Activated effector memory CD4-positive, alpha-beta T cell treated with Interleukin-2 at 50 U/mL for 16 hours (primary cell): ENCODE results near the gene FAF1.
"Not testable (repeated sequence)": the region's sequence is repeated elsewhere in the genome, so short reads cannot be mapped to it uniquely, and the experiment has no call there.

Experiments used
- DNase-seq: peaks from one replicate; pipeline ENCODE4 v3.0.0-alpha.2; 2020

FAF1 gene

GRCh38 chr1:50747394-50747793 lies 212.7 kb downstream of the FAF1 start:
- DNase-seq = no peak

- no peak for DNase-seq
Measured at GRCh38 chr1:50742523-50742922, 217.5 kb downstream of the FAF1 start.

GRCh38 chr1:50739125-50739524 lies 220.9 kb downstream of the FAF1 start:
- no peak for DNase-seq

GRCh38 chr1:50735443-50735842 lies 224.6 kb downstream of the FAF1 start:
- DNase-seq = no peak

- DNase-seq = not testable (repeated sequence)
Measured at GRCh38 chr1:50727578-50727977, 232.5 kb downstream of the FAF1 start.

- DNase-seq = no peak
Measured at GRCh38 chr1:50724626-50725286, 235.3 kb downstream of the FAF1 start.

- no peak for DNase-seq
Measured at GRCh38 chr1:50720457-50721053, 239.5 kb downstream of the FAF1 start.

GRCh38 chr1:50719126-50719525 lies 240.9 kb downstream of the FAF1 start:
- DNase-seq = no peak

GRCh38 chr1:50717327-50717726 lies 242.7 kb downstream of the FAF1 start:
- no peak for DNase-seq

GRCh38 chr1:50716455-50716854 lies 243.6 kb downstream of the FAF1 start:
- not testable (repeated sequence) for DNase-seq

- DNase-seq = no peak
Measured at GRCh38 chr1:50710099-50710498, 250.0 kb downstream of the FAF1 start.

GRCh38 chr1:50707824-50708223 lies 252.2 kb downstream of the FAF1 start:
- no peak for DNase-seq

GRCh38 chr1:50705699-50706098 lies 254.4 kb downstream of the FAF1 start:
- DNase-seq = no peak

GRCh38 chr1:50705041-50705440 lies 255.0 kb downstream of the FAF1 start:
- no peak for DNase-seq

- DNase-seq = no peak
Measured at GRCh38 chr1:50704126-50704525, 255.9 kb downstream of the FAF1 start.

- no peak for DNase-seq
Measured at GRCh38 chr1:50703240-50703639, 256.8 kb downstream of the FAF1 start.

GRCh38 chr1:50702395-50702794 lies 257.7 kb downstream of the FAF1 start:
- DNase-seq = no peak

GRCh38 chr1:50701706-50702317 lies 258.3 kb downstream of the FAF1 start:
- no peak for DNase-seq

- no peak for DNase-seq
Measured at GRCh38 chr1:50700621-50701020, 259.4 kb downstream of the FAF1 start.

- DNase-seq = no peak
Measured at GRCh38 chr1:50700214-50700613, 259.9 kb downstream of the FAF1 start.

- no peak for DNase-seq
Measured at GRCh38 chr1:50699795-50700194, 260.3 kb downstream of the FAF1 start.

- DNase-seq = no peak
Measured at GRCh38 chr1:50697440-50698421, 262.3 kb downstream of the FAF1 start.

- no peak for DNase-seq
Measured at GRCh38 chr1:50693829-50694228, 266.2 kb downstream of the FAF1 start.
